Large intestine (tissue), 3 donors: ENCODE results near the gene RNU1-1. TPM values are rescaled to one million over a fixed set of nuclear protein-coding genes. Genes with fewer than 3 reads are reported as not detected.
"Not testable (repeated sequence)": the region's sequence is repeated elsewhere in the genome, so short reads cannot be mapped to it uniquely, and the experiment has no call there.

Experiments
- DNase-seq, 2 donors: peaks; one replicate each; pipeline versions ENCODE4 v3.0.0 to v3.0.0-alpha.2; 2013
- H3K27ac ChIP-seq: one replicate; pipeline ENCODE4 v1.5.1; 2013; ENCODE audit warnings: low read length
- H3K27me3 ChIP-seq: 2 replicates; pipeline ENCODE4 v1.6.1; 2013; ENCODE audit warnings: low read length; ENCODE audit not compliant: control insufficient read depth, insufficient read depth
- H3K36me3 ChIP-seq: 2 replicates; pipeline ENCODE4 v1.6.1; 2013; ENCODE audit warnings: low read length; ENCODE audit not compliant: control insufficient read depth, insufficient read depth
- H3K4me1 ChIP-seq: one replicate; pipeline ENCODE4 v1.6.1; 2013; ENCODE audit warnings: low read length; ENCODE audit not compliant: control insufficient read depth, insufficient read depth
- H3K4me3 ChIP-seq: one replicate; pipeline ENCODE4 v1.5.1; 2013; ENCODE audit warnings: low read length
- H3K9me3 ChIP-seq: one replicate; pipeline ENCODE4 v1.6.1; 2013; ENCODE audit warnings: mild to moderate bottlenecking, low read depth, low read length, moderate library complexity; ENCODE audit not compliant: control insufficient read depth
- WGBS: methylation state at CpG from one replicate; pipeline ENCODE4 v1.1.5; 2013; ENCODE audit warnings: low lambda C conversion rate; ENCODE audit not compliant: insufficient coverage; 5-methylcytosine and 5-hydroxymethylcytosine counted together
- polyA plus RNA-seq: library from polyadenylated mRNA; unstranded; fragments of 120-200 nt; gene quantifications from one replicate; pipeline ENCODE4 v1.2.1, GENCODE V29; 2013

The RNU1-1 gene
- polyA plus RNA-seq, 1 donor, result 3.2 TPM

DNA sequence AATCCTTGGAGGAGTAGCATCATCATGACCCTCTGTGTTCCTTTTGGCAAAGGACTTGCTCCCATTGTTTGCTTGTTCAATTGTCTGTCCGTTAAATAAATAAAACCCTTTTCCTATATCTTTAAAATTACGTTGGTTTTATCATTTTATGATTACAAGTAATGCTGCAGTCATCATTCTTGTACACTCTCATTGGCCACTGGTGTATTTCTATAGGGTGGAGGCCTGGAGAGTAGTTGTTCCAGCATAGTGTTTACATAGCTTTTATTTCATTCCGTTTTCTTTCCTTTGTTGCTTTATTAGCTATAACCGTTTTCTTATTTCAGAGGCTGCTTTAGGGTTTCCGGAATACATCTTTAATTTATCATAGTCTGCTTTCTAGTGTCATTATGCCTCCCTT lies 7.6 kb upstream of the RNU1-1 start:
- not testable (repeated sequence) for H3K9me3 ChIP-seq, DNase-seq, H3K27ac ChIP-seq, H3K36me3 ChIP-seq, H3K4me1 ChIP-seq, H3K4me3 ChIP-seq
- peaks cover 48% of the 10 kb centered on the region for H3K27me3 ChIP-seq
- 68% methylated on average over 5 of the region's 5 CpGs for WGBS

DNA sequence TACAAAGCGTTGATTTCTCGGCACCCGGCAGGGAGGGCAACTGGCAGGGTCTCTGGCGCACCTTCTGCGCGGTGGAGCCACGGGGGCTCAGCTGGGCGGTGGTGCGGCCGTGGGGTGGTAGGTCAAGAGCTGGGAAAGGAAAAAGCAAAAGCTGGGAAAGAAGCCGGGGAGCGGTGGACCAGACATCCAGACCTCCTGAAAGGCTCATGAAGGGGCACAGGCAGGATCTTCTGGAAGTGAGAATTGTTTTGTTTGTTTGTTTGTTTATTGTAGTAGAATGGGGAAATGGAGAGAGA lies 7.2 kb upstream of the RNU1-1 start:
- WGBS, result no CpG with 5 or more reads among the region's 12 CpGs
- H3K27ac ChIP-seq, result no peak overlapping the region
- H3K27me3 ChIP-seq, result peaks cover 48% of the 10 kb centered on the region
- H3K9me3 ChIP-seq, result peaks cover 3% of the 10 kb centered on the region
- no peaks in the 10 kb centered on the region for H3K36me3 ChIP-seq
- DNase-seq, result no peak
- no peak overlapping the region for H3K4me3 ChIP-seq
- no peaks in the 10 kb centered on the region for H3K4me1 ChIP-seq

DNA sequence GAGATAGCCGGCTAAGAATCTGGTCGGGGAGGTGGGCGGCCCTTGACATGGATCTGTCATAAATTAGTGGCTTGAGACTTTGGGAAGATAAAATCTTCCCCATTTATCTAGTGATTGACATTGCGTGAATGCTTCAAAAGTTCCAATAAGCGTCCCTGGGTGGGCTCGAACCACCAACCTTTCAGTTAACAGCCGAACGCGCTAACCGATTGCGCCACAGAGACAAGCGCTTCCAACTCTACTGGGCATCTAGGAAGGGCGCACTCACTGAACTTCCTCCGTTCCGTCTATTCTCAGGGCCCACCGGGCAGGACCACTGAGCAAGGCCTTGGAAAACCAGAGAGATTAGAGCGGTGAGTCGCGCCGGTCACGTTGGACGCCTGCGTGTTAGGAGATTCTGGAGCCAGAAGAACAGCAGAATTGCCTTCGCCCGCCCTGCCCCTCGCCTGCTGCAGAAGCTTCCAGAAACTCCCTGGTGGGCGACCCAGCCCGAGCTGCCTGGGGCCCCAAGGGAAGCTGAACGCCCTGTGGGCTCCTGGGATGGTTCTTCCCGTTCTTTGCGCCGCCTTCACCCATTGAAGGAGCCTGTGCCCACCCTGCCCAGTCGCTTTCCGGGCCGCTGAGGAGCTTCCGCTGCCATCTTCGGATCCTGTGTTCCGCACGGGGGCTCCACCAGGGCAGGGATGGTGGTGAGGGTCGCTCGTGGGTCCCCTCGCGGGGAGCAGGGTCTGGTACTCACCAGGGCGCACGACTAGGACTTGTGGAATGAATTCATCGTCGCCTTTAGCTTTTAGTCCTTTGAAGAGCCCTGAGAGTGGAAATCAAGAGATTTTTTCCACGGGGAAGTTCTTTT lies 6.6 kb upstream of the RNU1-1 start:
- peaks cover 48% of the 10 kb centered on the region for H3K27me3 ChIP-seq
- not testable (repeated sequence) for H3K9me3 ChIP-seq, H3K36me3 ChIP-seq, H3K27ac ChIP-seq, H3K4me1 ChIP-seq, H3K4me3 ChIP-seq
- peak in 1 of 2 donors; percentile 42 for DNase-seq
- no CpG with 5 or more reads among the region's 48 CpGs for WGBS

DNA sequence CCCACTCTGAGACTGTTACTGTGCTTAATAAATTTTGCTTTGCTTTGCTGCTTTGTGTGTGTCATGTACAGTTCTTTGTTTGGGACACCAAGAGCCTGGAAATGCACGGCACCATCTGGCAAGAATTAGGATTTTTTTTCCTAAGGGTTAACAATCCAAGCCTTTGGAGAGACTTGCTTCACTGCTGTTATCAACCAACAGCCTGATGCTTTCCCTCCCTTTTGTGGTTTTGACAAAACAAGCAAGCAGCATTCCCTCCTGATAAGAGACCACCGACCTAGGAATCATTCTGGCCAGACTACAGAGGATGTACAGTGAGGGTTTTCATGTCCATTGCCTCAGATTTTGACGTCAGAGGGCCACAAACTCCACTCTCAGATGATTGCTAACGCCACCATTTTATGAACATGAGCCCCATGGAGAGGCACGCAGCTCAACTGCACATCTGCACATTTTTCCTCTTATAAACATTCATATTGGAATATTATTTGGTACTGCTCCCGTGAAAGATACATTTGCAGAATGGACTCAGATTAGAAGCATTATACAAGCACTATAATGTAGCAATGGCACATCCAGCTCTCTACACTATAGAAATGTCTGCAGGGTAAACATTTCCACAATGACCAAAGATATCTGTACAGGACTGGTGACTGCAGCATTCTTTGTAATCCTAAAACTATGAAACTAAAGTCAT lies 5.3 kb upstream of the RNU1-1 start:
- peaks cover 46% of the 10 kb centered on the region for H3K27me3 ChIP-seq
- H3K36me3 ChIP-seq, DNase-seq, H3K27ac ChIP-seq, H3K4me3 ChIP-seq, H3K4me1 ChIP-seq, H3K9me3 ChIP-seq: not testable (repeated sequence)
- no CpG with 5 or more reads among the region's 6 CpGs for WGBS

DNA sequence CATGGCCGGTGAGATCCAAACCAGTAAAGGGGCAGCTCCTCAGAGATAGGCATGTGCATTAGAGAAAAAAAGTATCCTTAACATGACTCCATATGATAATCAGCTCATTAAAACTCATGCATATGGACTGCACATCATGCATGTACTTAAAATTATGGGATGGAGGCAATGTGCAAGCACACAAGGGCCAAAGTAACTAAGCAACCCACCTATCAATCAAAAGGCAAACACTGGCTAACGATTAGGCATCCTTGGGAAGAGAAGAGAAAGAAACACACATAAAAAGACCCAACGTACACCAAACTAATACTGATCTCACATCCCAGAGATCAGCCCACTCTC lies 4.8 kb upstream of the RNU1-1 start:
- not testable (repeated sequence) for H3K36me3 ChIP-seq, DNase-seq, H3K27ac ChIP-seq, H3K4me1 ChIP-seq, H3K9me3 ChIP-seq, H3K4me3 ChIP-seq
- H3K27me3 ChIP-seq, result peaks cover 44% of the 10 kb centered on the region
- WGBS, result no CpG with 5 or more reads among the region's 3 CpGs

DNA sequence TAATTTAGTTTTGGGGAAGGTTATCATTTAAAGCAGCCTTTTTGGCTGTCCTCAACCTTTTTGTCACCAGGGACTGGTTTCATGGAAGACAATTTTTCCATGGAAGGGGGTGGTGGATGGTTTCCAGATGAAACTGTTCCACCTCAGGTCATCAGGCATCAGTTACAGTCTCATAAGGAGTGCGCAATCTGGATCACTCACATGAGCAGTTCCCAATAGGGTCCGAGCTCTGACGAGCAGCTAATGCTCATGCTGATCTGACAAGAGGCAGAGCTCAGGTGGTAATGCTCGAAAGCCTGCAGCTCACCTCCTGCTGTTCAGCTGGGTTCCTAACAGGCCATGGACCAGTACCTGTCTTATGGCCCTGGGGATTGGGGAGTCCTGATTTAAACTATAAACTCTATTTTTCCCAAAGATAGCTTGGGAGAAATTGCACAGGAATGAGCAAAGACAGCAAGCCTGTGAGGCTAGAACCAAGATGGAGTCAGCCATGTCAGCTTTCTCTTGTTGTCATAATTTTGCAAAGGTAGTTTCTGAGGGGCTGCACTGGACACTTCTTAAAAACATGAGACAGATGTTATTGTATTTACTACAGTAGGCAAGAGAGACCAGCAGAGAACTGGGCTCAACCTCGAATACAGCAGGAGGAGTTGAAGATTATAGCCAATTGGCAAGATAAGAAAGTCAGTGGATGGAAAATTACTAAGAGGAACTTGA lies 2.8 kb upstream of the RNU1-1 start:
- H3K36me3 ChIP-seq, H3K4me1 ChIP-seq, H3K4me3 ChIP-seq, H3K9me3 ChIP-seq, H3K27ac ChIP-seq, DNase-seq: not testable (repeated sequence)
- H3K27me3 ChIP-seq, result peaks cover 39% of the 10 kb centered on the region
- WGBS, result 80% methylated on average over 1 of the region's 5 CpGs

DNA sequence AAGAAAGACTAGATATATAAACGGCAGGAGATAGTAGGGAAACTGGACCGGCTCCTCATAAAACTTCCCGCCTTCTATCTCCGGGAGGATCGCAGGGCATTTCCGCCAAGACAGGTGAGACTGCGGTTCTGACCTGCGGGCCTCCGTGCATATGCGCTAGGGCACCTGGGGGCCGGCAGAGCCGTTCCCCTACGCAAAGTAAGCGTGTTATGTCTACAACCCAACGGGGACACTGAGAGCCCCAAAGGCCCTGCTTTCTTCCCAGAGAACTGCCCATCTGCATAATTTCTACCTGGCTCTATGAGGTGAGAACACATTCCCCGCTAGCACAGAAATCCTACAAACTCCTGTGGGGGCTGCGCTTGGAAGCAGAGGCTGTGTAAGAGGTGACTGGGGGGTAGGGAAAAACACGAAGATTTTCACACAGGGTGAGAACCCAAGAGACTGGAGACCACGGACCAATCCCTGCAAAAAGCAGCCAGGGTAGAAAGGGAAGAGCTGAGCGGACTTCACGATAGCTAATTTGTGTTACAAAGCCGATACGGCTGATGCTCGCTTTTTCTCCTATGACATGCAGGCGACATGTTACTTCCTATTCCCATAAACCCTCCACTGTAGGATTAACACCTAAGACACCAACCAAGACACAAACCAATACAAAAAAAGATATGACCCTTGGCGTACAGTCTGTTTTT lies 526 bp downstream of the RNU1-1 start:
- not testable (repeated sequence) for H3K36me3 ChIP-seq, H3K9me3 ChIP-seq, H3K4me1 ChIP-seq
- Histone ChIP-seq H3K27ac (peak overlapping the region; percentile 66), H3K27me3 (peaks cover 10% of the 10 kb centered on the region), H3K4me3 (peak overlapping the region; percentile 24)
- no CpG with 5 or more reads among the region's 26 CpGs for WGBS
- peak; percentile 85 to 90 for DNase-seq

DNA sequence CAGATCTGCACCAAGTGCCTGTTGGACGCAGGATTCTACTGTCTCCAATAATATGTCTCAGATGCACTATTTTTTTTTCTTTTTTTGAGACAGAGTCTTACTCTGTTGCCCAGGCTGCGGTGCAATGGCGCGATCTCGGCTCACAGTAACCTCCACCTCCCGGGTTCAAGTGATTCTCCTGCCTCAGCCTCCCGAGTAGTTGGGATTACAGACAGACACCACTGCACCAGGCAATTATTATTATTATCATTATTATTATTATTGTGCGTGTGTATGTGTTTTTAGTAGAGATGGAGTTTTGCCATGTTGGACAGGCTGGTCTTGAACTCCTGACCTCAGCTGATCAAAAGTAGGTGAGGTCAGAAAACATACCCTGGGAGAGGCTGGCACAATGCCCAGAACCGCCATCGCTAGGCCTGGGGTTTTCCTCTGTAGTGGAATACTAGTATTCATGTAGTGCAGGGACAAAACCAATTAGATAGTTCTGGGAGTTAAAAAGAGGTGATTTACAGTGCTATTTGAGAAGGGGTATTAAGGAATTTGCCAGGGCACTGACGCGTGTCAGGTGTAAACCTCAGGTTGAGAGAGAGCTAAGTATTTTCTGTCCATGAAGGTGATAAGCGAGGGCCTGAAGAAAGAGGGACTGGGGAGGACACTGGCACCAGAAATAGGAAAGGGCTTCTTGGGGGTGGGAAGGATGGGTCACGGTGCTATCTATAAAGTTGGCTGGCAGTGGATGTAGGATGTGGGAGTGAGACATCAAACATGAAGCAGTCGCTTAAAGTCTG lies 1.3 kb downstream of the RNU1-1 start:
- not testable (repeated sequence) for H3K27me3 ChIP-seq, H3K4me3 ChIP-seq, H3K9me3 ChIP-seq, H3K4me1 ChIP-seq, H3K27ac ChIP-seq, H3K36me3 ChIP-seq, DNase-seq
- WGBS, result 80% methylated on average over 1 of the region's 15 CpGs

DNA sequence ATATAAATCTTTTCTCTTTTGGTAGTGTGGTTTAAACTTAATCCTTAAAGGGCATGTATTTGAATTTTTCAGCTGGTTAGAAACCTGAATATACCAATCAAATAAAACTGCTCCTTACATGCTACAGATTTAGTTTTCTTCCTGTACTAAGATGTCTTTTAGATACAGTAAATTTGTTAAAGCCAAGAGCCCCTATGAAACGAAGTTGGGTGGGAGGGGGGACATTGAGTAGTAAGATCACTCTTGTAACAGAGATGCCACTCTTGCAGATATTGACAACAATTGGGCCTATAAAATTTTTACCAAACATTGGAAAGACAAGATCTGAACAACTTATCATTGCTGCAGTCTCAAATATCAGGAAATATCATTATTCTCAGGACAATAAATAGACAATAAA lies 2.2 kb downstream of the RNU1-1 start:
- H3K4me3 ChIP-seq, H3K9me3 ChIP-seq, H3K36me3 ChIP-seq, H3K27me3 ChIP-seq, H3K27ac ChIP-seq, H3K4me1 ChIP-seq, DNase-seq: not testable (repeated sequence)
- no CpG with 5 or more reads among the region's 1 CpG for WGBS
